Loucy (cell line): Measurements from ENCODE around the gene MEAK7.

Source experiments
- H2AFZ ChIP-seq: fragments of 200-600 bp; sonication (generic); 2 replicates; pipeline ENCODE4 v1.6.0; 2016; ENCODE audit warnings: antibody characterized with exemption, mild to moderate bottlenecking, low read length, moderate library complexity
- H3F3A ChIP-seq: fragments of 200-600 bp; 2 replicates; pipeline ENCODE4 v1.6.0; 2016; ENCODE audit warnings: antibody characterized with exemption, low read depth, mild to moderate bottlenecking
- H3K27me3 ChIP-seq: fragments of 200-600 bp; sonication (generic); 2 replicates; pipeline ENCODE4 v1.6.1; 2014; ENCODE audit warnings: low read length, mild to moderate bottlenecking; ENCODE audit not compliant: insufficient read depth, poor library complexity, severe bottlenecking
- H3K36me3 ChIP-seq: fragments of 200-600 bp; sonication (generic); 2 replicates; pipeline ENCODE4 v1.6.1; 2016; ENCODE audit warnings: low read length; ENCODE audit not compliant: insufficient read depth
- H3K4me1 ChIP-seq: fragments of 200-600 bp; sonication (generic); 2 replicates; pipeline ENCODE4 v1.5.1; 2014; ENCODE audit warnings: low read length, mild to moderate bottlenecking; ENCODE audit not compliant: insufficient read depth, poor library complexity, severe bottlenecking
- H3K4me2 ChIP-seq: fragments of 200-600 bp; sonication (generic); 2 replicates; pipeline ENCODE4 v1.6.0; 2014; ENCODE audit warnings: antibody characterized with exemption, low read length, low read depth, mild to moderate bottlenecking; ENCODE audit not compliant: poor library complexity, severe bottlenecking
- H3K4me3 ChIP-seq: fragments of 200-600 bp; sonication (generic); 2 replicates; pipeline ENCODE4 v1.5.1; 2014; ENCODE audit warnings: low read length, mild to moderate bottlenecking, mixed read lengths; ENCODE audit not compliant: poor library complexity, severe bottlenecking
- H3K79me2 ChIP-seq: fragments of 200-600 bp; sonication (generic); 2 replicates; pipeline ENCODE4 v1.6.1; 2014; ENCODE audit warnings: low read length; ENCODE audit not compliant: insufficient read depth
- H3K9ac ChIP-seq: fragments of 200-600 bp; sonication (generic); 2 replicates; pipeline ENCODE4 v1.6.0; 2014; ENCODE audit warnings: mild to moderate bottlenecking, low read depth, low read length, moderate library complexity; ENCODE audit not compliant: poor library complexity, severe bottlenecking
- H3K9me2 ChIP-seq: fragments of 200-600 bp; sonication (generic); replicated peaks from 2 replicates; pipeline ENCODE4 v1.6.1; 2016; ENCODE audit warnings: low read depth, low read length, mixed read lengths
- H3K9me3 ChIP-seq: fragments of 200-600 bp; sonication (generic); 2 replicates; pipeline ENCODE4 v1.6.1; 2014; ENCODE audit warnings: mild to moderate bottlenecking, antibody characterized with exemption, low read length, low read depth; ENCODE audit not compliant: insufficient read depth
- H4K20me1 ChIP-seq: fragments of 200-600 bp; sonication (generic); 2 replicates; pipeline ENCODE4 v1.6.0; 2014; ENCODE audit warnings: antibody characterized with exemption, low read length, mild to moderate bottlenecking; ENCODE audit not compliant: insufficient read depth, poor library complexity, severe bottlenecking
- CTCF ChIP-seq: fragments of 200-600 bp; sonication (generic); conservative IDR thresholded peaks from 2 replicates; pipeline ENCODE4 v1.5.1; 2014; ENCODE audit warnings: mild to moderate bottlenecking, antibody characterized with exemption, low read length
- EZH2phosphoT487 ChIP-seq: fragments of 200-600 bp; IDR thresholded peaks from 2 replicates; pipeline ENCODE4 v1.6.1; 2018; ENCODE audit warnings: antibody characterized with exemption, mild to moderate bottlenecking, moderate library complexity, borderline replicate concordance

Gene MEAK7

DNA sequence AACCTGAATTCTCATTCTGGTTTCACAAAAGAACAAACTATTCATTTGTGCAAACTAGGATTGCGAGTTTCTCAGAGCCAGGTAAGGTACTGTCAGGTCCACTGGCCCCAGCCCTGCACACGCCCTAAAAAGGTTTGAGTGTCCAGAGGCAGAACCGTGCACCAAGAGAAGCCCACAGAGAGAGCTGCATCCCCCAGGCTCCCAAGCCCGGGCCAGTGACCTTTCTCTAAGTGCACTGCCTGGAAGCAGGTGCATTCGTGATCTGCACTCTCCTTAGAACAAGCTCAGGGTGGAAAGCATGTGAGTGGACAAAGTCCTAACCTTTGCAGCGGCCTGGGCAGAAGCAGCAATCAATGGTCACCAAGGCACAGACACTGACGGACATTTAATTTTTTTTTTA lies 26.8 kb downstream of the MEAK7 start:
- no peak overlapping the region for H3K9ac ChIP-seq
- H4K20me1 ChIP-seq = no peaks in the 10 kb centered on the region
- no peak overlapping the region for H3K4me3 ChIP-seq
- H3K4me2 ChIP-seq = no peak overlapping the region
- H3K79me2 ChIP-seq = no peaks in the 10 kb centered on the region
- TF ChIP-seq CTCF = no peak
- TF ChIP-seq EZH2phosphoT487 = no peak
- no peaks in the 10 kb centered on the region for H3F3A ChIP-seq
- H3K9me2 ChIP-seq = no peaks in the 10 kb centered on the region
- no peaks in the 10 kb centered on the region for H3K9me3 ChIP-seq
- no peaks in the 10 kb centered on the region for H3K36me3 ChIP-seq
- H3K4me1 ChIP-seq = no peaks in the 10 kb centered on the region
- no peaks in the 10 kb centered on the region for H3K27me3 ChIP-seq
- H2AFZ ChIP-seq = no peak overlapping the region

- Histone ChIP-seq H3K9me3 (no peaks in the 10 kb centered on the region), H3K9ac (no peak overlapping the region), H4K20me1 (no peaks in the 10 kb centered on the region), H3K27me3 (no peaks in the 10 kb centered on the region), H2AFZ (no peak overlapping the region), H3K4me2 (no peak overlapping the region), H3F3A (no peaks in the 10 kb centered on the region), H3K9me2 (no peaks in the 10 kb centered on the region), H3K4me1 (no peaks in the 10 kb centered on the region), H3K4me3 (no peak overlapping the region), H3K36me3 (no peaks in the 10 kb centered on the region), H3K79me2 (no peaks in the 10 kb centered on the region)
- TF ChIP-seq EZH2phosphoT487 = no peak
- TF ChIP-seq CTCF = no peak
Measured at GRCh38 chr16:84476401-84476800, 28.1 kb downstream of the MEAK7 start.

- Histone ChIP-seq H3K4me1 (no peaks in the 10 kb centered on the region), H3K4me2 (no peak overlapping the region), H3K9ac (no peak overlapping the region), H2AFZ (no peak overlapping the region), H3K9me3 (no peaks in the 10 kb centered on the region; the same call in 1 of the 2 replicates), H3K79me2 (no peaks in the 10 kb centered on the region), H3F3A (no peaks in the 10 kb centered on the region), H4K20me1 (no peaks in the 10 kb centered on the region), H3K36me3 (no peaks in the 10 kb centered on the region), H3K4me3 (no peak overlapping the region), H3K27me3 (no peaks in the 10 kb centered on the region), H3K9me2 (no peaks in the 10 kb centered on the region)
- TF ChIP-seq EZH2phosphoT487 (no peak), CTCF (no peak)
Measured at GRCh38 chr16:84475643-84476240, 28.7 kb downstream of the MEAK7 start.
